PFSK-1 (cell line): Measurements from ENCODE around the gene SNU13.

Experiments used
- FOXP2 ChIP-seq: optimal IDR thresholded peaks from 2 replicates; pipeline ENCODE3; 2011; ENCODE audit warnings: borderline replicate concordance, control low read depth, inconsistent platforms; ENCODE audit not compliant: insufficient read depth; ENCODE audit errors: extremely low read length, extremely low read depth
- POLR2AphosphoS5 ChIP-seq: IDR thresholded peaks from 2 replicates; pipeline ENCODE4 v1.6.1; 2012; ENCODE audit warnings: low read depth, mild to moderate bottlenecking, control low read depth, low read length, moderate library complexity
- REST ChIP-seq, 2 experiments: IDR thresholded peaks; 2 replicates each; pipeline versions ENCODE4 v1.6.1 to v1.8.0; 2011 to 2012; ENCODE audit warnings: low read depth in 2 of 2, low read length in 2 of 2, control low read depth in 1 of 2, inconsistent platforms in 1 of 2, mild to moderate bottlenecking in 1 of 2, moderate library complexity in 1 of 2; ENCODE audit not compliant: insufficient read depth in 1 of 2
- SIN3A ChIP-seq: IDR thresholded peaks from 2 replicates; pipeline ENCODE4 v1.6.1; 2012; ENCODE audit warnings: mild to moderate bottlenecking, low read length, moderate library complexity, borderline replicate concordance; ENCODE audit not compliant: insufficient read depth
- TAF1 ChIP-seq: IDR thresholded peaks from 2 replicates; pipeline ENCODE4 v1.6.1; 2012; ENCODE audit warnings: low read length, control low read depth, borderline replicate concordance; ENCODE audit not compliant: insufficient read depth

GRCh38 chr22:41681616-41682015 lies 7.1 kb downstream of the SNU13 start:
- TF ChIP-seq SIN3A: no peak
- no peak for TF ChIP-seq FOXP2
- no peak for TF ChIP-seq POLR2AphosphoS5
- TF ChIP-seq REST (IDR thresholded peaks at IDR 0.05; ENCODE audit: insufficient read depth in 1 of 2, low read depth in 2 of 2, low read length in 2 of 2): no peak
- TF ChIP-seq TAF1: no peak
